Fibroblast of pulmonary artery (primary cell): ENCODE results near the gene FADS3.

Experiments
- DNase-seq: peaks from one replicate; pipeline ENCODE4 v3.0.0-alpha.2; 2010; ENCODE audit warnings: low read depth
- H3K4me3 ChIP-seq: replicated peaks from 2 replicates; pipeline ENCODE4 v1.5.1; 2011; ENCODE audit warnings: low read depth, mild to moderate bottlenecking, control low read depth, low read length, moderate library complexity
- TF ChIP-seq, protein P1 (sequence below): IDR thresholded peaks from 2 replicates; pipeline ENCODE4 v1.5.1; 2011; ENCODE audit warnings: mild to moderate bottlenecking, control low read depth, low read length, inconsistent platforms; ENCODE audit errors: missing control alignments

Gene FADS3

GRCh38 chr11:61898247-61898582 lies 6.9 kb upstream of the FADS3 start:
- H3K4me3 ChIP-seq: no peak overlapping the region
- DNase-seq: no peak
- TF ChIP-seq, protein P1, sequence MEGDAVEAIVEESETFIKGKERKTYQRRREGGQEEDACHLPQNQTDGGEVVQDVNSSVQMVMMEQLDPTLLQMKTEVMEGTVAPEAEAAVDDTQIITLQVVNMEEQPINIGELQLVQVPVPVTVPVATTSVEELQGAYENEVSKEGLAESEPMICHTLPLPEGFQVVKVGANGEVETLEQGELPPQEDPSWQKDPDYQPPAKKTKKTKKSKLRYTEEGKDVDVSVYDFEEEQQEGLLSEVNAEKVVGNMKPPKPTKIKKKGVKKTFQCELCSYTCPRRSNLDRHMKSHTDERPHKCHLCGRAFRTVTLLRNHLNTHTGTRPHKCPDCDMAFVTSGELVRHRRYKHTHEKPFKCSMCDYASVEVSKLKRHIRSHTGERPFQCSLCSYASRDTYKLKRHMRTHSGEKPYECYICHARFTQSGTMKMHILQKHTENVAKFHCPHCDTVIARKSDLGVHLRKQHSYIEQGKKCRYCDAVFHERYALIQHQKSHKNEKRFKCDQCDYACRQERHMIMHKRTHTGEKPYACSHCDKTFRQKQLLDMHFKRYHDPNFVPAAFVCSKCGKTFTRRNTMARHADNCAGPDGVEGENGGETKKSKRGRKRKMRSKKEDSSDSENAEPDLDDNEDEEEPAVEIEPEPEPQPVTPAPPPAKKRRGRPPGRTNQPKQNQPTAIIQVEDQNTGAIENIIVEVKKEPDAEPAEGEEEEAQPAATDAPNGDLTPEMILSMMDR: no peak

DNA sequence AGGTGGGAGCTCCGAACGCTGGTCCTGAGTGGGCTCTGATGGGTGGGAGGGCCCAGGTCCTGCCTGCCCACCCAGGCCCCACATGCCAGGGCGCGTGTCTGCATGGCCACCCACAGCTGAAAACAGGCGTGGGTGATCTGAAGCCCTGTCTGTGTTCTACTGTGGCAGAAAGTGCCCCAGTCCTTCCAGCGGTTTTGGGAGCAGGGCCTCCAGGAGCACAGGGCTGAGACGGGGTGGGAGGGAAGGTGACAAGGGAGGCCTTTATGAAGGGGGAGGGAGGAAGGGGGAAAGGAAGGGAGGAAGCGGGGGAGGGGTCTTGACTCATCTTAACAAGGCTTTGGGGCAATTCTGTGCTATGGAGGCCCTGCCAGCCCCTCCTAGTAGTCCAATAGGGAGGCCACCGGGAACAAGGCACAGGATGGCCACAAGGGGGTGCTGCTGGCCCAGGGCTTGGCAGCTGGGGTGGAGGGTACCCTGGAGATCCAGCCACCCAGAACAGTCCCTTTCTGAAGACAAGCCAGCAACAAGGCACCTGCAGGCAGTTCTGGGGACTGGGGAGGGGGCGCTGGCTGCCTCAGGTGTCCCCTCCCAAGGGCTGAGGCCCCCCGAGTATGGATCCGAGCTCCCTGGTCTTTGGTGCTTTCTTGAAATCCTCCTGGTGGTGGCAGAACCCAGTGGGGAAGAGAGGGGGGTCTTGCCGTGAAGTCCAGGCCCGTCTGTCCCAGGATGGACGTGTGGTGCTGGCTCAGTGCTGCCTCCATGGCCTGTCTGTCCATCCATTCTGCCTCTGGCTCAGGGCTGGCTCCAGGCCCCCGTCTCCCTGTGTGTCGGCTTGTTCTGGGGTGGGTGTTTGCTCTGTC lies 6.3 kb upstream of the FADS3 start:
- DNase-seq: peak; percentile 73
- TF ChIP-seq, protein P1: peak; percentile 90
- H3K4me3 ChIP-seq: no peak overlapping the region

DNA sequence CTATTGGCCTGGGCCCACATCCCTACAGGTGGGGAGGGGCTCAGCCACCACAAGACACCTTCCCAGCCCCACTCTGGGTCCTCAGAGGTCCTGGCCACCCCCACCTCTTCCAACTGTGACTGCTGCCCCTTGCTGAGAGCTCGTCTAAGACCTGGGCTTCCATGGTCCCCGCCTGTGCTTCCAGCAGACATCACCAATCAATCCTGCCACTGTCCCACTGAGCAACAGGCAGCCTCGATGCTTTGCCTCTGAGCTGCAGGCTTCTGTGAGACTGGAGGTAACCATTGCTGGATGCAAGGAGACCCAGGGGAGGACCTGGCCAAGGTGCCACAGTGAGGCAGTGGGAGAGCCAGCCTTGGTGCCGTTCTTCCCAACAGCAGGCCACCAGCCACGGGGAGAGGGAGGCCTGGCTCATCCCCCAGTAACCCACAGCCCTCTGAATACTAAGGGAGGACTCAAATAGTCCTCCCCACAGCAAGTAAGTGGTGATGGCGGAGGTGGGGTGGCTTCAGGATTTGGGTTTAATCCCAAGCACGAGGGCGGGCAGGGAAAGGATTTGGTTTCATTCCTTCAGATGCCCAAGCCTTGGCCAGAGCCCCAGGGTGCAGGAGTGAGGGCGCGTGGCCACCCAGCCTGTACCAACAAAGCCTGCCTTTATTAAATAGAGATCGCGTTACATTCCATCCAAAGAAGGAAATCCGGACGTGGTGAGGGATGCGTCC lies 5.5 kb upstream of the FADS3 start:
- no peak overlapping the region for H3K4me3 ChIP-seq
- TF ChIP-seq, protein P1: no peak
- DNase-seq: no peak

DNA sequence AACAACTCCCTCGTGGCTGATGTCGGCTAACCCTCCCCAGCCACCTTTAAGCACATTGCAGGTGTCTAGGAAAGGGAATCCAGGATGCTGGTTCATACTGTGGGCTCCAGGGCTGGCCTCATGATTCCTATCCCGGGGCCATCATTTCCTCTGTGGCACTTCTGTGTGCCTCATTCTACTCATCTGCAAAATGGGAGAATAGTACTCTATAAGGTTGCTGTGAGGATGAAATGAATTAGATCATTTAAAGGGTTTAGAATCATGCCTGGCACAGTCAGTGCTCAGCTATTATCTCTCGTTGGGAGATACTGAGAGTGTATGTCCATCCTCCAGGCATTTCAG lies 4.3 kb upstream of the FADS3 start:
- no peak for DNase-seq
- H3K4me3 ChIP-seq: no peak overlapping the region
- TF ChIP-seq, protein P1: no peak

- TF ChIP-seq, protein P1: no peak
- DNase-seq: no peak
- H3K4me3 ChIP-seq: no peak overlapping the region
Measured at GRCh38 chr11:61895046-61895717, 3.8 kb upstream of the FADS3 start.

DNA sequence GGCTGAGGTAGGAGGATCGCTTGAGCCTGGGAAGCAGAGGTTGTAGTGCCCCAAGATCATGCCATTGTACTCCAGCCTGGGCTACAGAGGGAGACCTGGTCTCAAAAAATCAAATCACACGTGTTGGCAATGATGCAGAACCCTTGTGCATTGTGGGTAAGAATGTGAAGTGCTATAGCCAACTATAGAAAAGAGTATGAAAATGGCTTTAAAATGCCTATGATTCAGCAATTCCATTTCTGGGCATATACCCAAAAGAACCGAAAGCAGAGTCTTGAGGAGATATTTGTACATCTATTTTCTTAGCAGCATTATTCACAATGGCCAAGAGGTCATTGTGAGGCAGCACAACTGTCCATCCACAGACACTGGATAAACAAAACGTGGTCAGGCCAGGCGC lies 2.6 kb upstream of the FADS3 start:
- peak; percentile 94 for DNase-seq
- H3K4me3 ChIP-seq: no peak overlapping the region

More for the DNA sequence above, 2.6 kb upstream of the FADS3 start:
- TF ChIP-seq, protein P1: no peak
